ENCODE results near the gene GRIK3. TPM values are rescaled to one million over a fixed set of nuclear protein-coding genes. Genes with fewer than 3 reads are reported as not detected.

The GRIK3 gene
- polyA plus RNA-seq, 1 donor (not counting 4 experiments of a cell fraction or from before 2014, with no cell fraction given) = not detected

- no peak for FAIRE-seq
- TF ChIP-seq EZH2 (IDR thresholded peaks at IDR 0.05; ENCODE audit: low read length) (no peak), CTCF (optimal IDR thresholded peaks at IDR 0.05 in 1 of 3, IDR thresholded peaks at IDR 0.05 in 1 of 3, conservative IDR thresholded peaks at IDR 0.05 in 1 of 3; ENCODE audit: extremely low read depth in 1 of 3, insufficient read depth in 2 of 3, low read length in 3 of 3) (no peak)
Observed at GRCh38 chr1:37070126-37070525, 35.8 kb upstream of the GRIK3 start.

GRCh38 chr1:37069406-37069805 lies 35.1 kb upstream of the GRIK3 start:
- H3K9me1 ChIP-seq (ENCODE audit: control insufficient read depth, extremely low read depth, insufficient read depth, low read length) = no peaks in the 10 kb centered on the region
- no peak overlapping the region for H3K9ac ChIP-seq (ENCODE audit: control insufficient read depth, extremely low read depth, insufficient read depth, low read length)
- H4K20me1 ChIP-seq (ENCODE audit: control insufficient read depth, extremely low read depth, insufficient read depth, low read length) = no peaks in the 10 kb centered on the region
- H2AFZ ChIP-seq (ENCODE audit: control insufficient read depth, low read length) = no peak overlapping the region
- no peaks in the 10 kb centered on the region for H3K4me1 ChIP-seq (ENCODE audit: control insufficient read depth, extremely low read depth, insufficient read depth, low read length)
- dilution Hi-C loops (cut with MboI; ENCODE audit: extremely low pct_ligation_motif_present, low sequenced_read_pairs) = no loop called here
- H3K4me3 ChIP-seq (ENCODE audit: control insufficient read depth in 2 of 3, extremely low read depth in 1 of 3, insufficient read depth in 2 of 3, low read depth in 1 of 3, low read length in 3 of 3) = no peak overlapping the region
- H3K79me2 ChIP-seq (ENCODE audit: control insufficient read depth, insufficient read depth, low read length) = no peaks in the 10 kb centered on the region
- no peaks in the 10 kb centered on the region for H3K36me3 ChIP-seq (ENCODE audit: control insufficient read depth in 2 of 2, extremely low read depth in 1 of 2, insufficient read depth in 2 of 2, low read length in 2 of 2)
- no peaks in the 10 kb centered on the region for H3K9me3 ChIP-seq (ENCODE audit: control insufficient read depth, low read depth, low read length)
- TF ChIP-seq CTCF (optimal IDR thresholded peaks at IDR 0.05 in 1 of 3, IDR thresholded peaks at IDR 0.05 in 1 of 3, conservative IDR thresholded peaks at IDR 0.05 in 1 of 3; ENCODE audit: extremely low read depth in 1 of 3, insufficient read depth in 2 of 3, low read length in 3 of 3) (no peak), EZH2 (IDR thresholded peaks at IDR 0.05; ENCODE audit: low read length) (no peak)
- no peak overlapping the region for H3K27ac ChIP-seq (ENCODE audit: control insufficient read depth, insufficient read depth, low read length)
- no peak overlapping the region for H3K4me2 ChIP-seq (ENCODE audit: control insufficient read depth, extremely low read depth, insufficient read depth, low read depth, low read length)
- FAIRE-seq (no peak), DNase-seq (ENCODE audit: low read depth, low spot score) (no peak)
- H3K27me3 ChIP-seq (ENCODE audit: control insufficient read depth, extremely low read depth, insufficient read depth, low read length) = peaks cover 4% of the 10 kb centered on the region

More at GRCh38 chr1:37070126-37070525, 35.8 kb upstream of the GRIK3 start:
- Histone ChIP-seq H4K20me1 (ENCODE audit: control insufficient read depth, extremely low read depth, insufficient read depth, low read length) (no peaks in the 10 kb centered on the region), H3K9me1 (ENCODE audit: control insufficient read depth, extremely low read depth, insufficient read depth, low read length) (no peaks in the 10 kb centered on the region), H2AFZ (ENCODE audit: control insufficient read depth, low read length) (no peak overlapping the region), H3K36me3 (ENCODE audit: control insufficient read depth in 2 of 2, extremely low read depth in 1 of 2, insufficient read depth in 2 of 2, low read length in 2 of 2) (no peaks in the 10 kb centered on the region), H3K79me2 (ENCODE audit: control insufficient read depth, insufficient read depth, low read length) (no peaks in the 10 kb centered on the region), H3K27ac (ENCODE audit: control insufficient read depth, insufficient read depth, low read length) (no peak overlapping the region), H3K9me3 (ENCODE audit: control insufficient read depth, low read depth, low read length) (no peaks in the 10 kb centered on the region), H3K4me3 (ENCODE audit: control insufficient read depth in 2 of 3, extremely low read depth in 1 of 3, insufficient read depth in 2 of 3, low read depth in 1 of 3, low read length in 3 of 3) (no peak overlapping the region), H3K9ac (ENCODE audit: control insufficient read depth, extremely low read depth, insufficient read depth, low read length) (no peak overlapping the region), H3K27me3 (ENCODE audit: control insufficient read depth, extremely low read depth, insufficient read depth, low read length) (peaks cover 6% of the 10 kb centered on the region), H3K4me2 (ENCODE audit: control insufficient read depth, extremely low read depth, insufficient read depth, low read depth, low read length) (no peak overlapping the region), H3K4me1 (ENCODE audit: control insufficient read depth, extremely low read depth, insufficient read depth, low read length) (no peaks in the 10 kb centered on the region)
- dilution Hi-C loops (cut with MboI; ENCODE audit: extremely low pct_ligation_motif_present, low sequenced_read_pairs) = no loop called here
- DNase-seq (ENCODE audit: low read depth, low spot score) = no peak
